Stimulated activated memory B cell treated with anti-CD40 and anti-IgM and Interleukin-4, amounts not matched to agents 10 μg/mL and 1 μg/mL and 100 μg/mL, for 72 hours (primary cell): ENCODE measurements around the gene SLC30A4.

Experiments used
- ATAC-seq: fragments of 150-1000 bp; cut with Tn5 transposase; 2 replicates; pipeline ENCODE4 v1.10.0; 2021
- H3K27ac Mint-ChIP-seq: one replicate; pipeline ENCODE4 v1.8.0; 2022; ENCODE audit warnings: mild to moderate bottlenecking, mixed read lengths
- H3K27me3 Mint-ChIP-seq: one replicate; pipeline ENCODE4 v1.8.0; 2022; ENCODE audit warnings: mixed read lengths
- H3K36me3 Mint-ChIP-seq: one replicate; pipeline ENCODE4 v1.8.0; 2022; ENCODE audit warnings: mixed read lengths
- H3K4me1 Mint-ChIP-seq: one replicate; pipeline ENCODE4 v1.8.0; 2022; ENCODE audit warnings: mixed read lengths
- H3K4me3 Mint-ChIP-seq: one replicate; pipeline ENCODE4 v1.8.0; 2022; ENCODE audit warnings: mild to moderate bottlenecking, moderate library complexity, mixed read lengths
- H3K9me3 Mint-ChIP-seq: one replicate; pipeline ENCODE4 v1.8.0; 2022; ENCODE audit warnings: mixed read lengths

The SLC30A4 gene

GRCh38 chr15:45449395-45449794, 73.2 kb downstream of the SLC30A4 start:
- Mint-ChIP-seq H3K27me3 (no peaks in the 10 kb centered on the region), H3K9me3 (no peaks in the 10 kb centered on the region), H3K4me1 (peaks cover 11% of the 10 kb centered on the region), H3K27ac (no peak overlapping the region), H3K4me3 (no peak overlapping the region), H3K36me3 (no peaks in the 10 kb centered on the region)
- no peak for ATAC-seq

DNA sequence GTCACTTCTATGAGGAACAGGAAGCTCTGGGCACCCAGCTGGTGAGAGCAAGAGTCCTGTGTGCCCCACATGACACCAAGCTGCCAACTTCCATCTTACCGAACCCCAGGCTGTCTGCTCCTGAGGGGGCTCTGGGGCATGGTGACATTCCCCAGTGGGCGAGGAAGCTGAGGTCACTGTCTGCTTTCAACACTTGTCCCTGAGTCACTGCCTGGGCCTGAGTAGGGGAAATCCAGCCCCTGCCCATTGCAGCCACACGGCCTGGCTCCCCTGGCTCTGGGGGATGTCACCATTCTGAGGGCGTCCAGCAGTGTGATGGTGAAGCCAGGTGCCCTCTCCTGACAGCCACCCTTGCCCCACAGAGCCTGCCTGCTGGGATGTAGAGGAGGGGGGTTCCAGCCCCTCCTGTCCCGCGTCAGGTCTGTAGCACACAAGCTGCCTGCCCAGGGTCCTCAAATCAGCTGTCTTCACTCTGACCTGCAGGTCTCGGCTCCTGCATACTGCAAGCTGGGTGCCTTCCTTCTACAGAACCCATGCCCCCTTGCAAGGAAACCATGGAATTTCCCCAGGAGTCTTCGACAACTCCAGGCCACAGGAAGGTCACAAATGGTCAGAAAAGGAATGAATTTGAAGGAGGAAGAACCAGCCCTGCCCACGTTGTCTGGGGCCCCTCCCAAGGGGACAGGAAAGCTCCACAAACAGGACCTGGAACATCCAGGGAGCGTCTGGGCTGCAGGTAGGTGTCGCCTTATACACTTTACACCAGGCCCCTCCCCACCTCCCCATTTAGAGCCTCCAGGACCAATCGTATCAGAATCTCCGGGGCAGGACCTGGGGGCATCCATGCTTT, 74.3 kb downstream of the SLC30A4 start:
- H3K36me3 Mint-ChIP-seq: no peaks in the 10 kb centered on the region
- peaks cover 6% of the 10 kb centered on the region for H3K4me1 Mint-ChIP-seq
- H3K27me3 Mint-ChIP-seq: no peaks in the 10 kb centered on the region
- H3K27ac Mint-ChIP-seq: no peak overlapping the region
- no peaks in the 10 kb centered on the region for H3K9me3 Mint-ChIP-seq
- no peak overlapping the region for H3K4me3 Mint-ChIP-seq
- ATAC-seq: no peak

DNA sequence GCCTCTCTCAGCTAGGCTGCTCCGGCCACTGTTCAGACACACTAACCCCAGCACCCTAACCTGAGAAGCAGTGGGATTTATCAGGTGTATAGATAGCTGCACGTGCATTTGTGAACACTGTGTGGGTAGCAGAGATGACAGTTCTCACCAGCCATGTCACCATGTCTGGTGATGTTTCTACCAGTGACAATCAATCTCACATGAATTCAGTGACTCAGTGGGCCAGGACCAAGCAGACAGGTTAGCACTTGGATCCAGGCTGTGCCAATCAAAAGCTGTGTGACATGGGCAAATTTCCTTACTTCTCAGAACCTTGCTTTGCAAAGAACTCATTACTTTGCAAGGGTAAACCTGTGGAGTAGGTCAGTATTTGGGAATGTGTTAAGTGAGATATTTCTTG, 78.9 kb downstream of the SLC30A4 start:
- Mint-ChIP-seq H3K27ac (no peak overlapping the region), H3K4me3 (no peak overlapping the region), H3K4me1 (peaks cover 6% of the 10 kb centered on the region), H3K9me3 (no peaks in the 10 kb centered on the region), H3K36me3 (no peaks in the 10 kb centered on the region), H3K27me3 (no peaks in the 10 kb centered on the region)
- ATAC-seq: peak; percentile 14

GRCh38 chr15:45442507-45443135, 79.9 kb downstream of the SLC30A4 start:
- Mint-ChIP-seq H3K27me3 (no peaks in the 10 kb centered on the region), H3K27ac (no peak overlapping the region), H3K4me1 (no peaks in the 10 kb centered on the region), H3K36me3 (no peaks in the 10 kb centered on the region), H3K4me3 (no peak overlapping the region), H3K9me3 (no peaks in the 10 kb centered on the region)
- no peak for ATAC-seq

DNA sequence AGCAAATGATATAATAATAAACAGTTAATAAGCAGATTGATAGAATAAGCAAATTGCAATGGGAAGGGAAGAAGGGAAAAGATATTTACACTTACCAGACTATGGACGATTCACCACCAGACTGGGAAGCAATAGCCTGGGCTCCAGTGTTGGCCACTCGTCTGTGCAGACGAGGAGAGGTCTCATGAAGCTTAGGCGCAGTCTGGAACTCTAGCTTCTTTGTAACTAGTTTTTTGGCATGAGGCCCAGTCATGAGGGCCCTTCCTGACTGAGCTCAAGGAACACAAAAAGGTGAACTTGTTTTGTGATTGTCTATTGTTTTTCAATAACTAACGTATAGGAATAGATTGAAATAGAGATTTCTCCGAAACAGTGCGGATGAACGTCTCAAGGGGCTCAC, 80.9 kb downstream of the SLC30A4 start:
- ATAC-seq: no peak
- H3K4me3 Mint-ChIP-seq: no peak overlapping the region
- no peaks in the 10 kb centered on the region for H3K27me3 Mint-ChIP-seq
- no peaks in the 10 kb centered on the region for H3K4me1 Mint-ChIP-seq
- no peaks in the 10 kb centered on the region for H3K9me3 Mint-ChIP-seq
- no peaks in the 10 kb centered on the region for H3K36me3 Mint-ChIP-seq
- no peak overlapping the region for H3K27ac Mint-ChIP-seq

- no peak overlapping the region for H3K27ac Mint-ChIP-seq
- no peak for ATAC-seq
- H3K4me1 Mint-ChIP-seq: no peaks in the 10 kb centered on the region
- H3K4me3 Mint-ChIP-seq: no peak overlapping the region
- no peaks in the 10 kb centered on the region for H3K36me3 Mint-ChIP-seq
- no peaks in the 10 kb centered on the region for H3K27me3 Mint-ChIP-seq
- H3K9me3 Mint-ChIP-seq: no peaks in the 10 kb centered on the region
Observed at GRCh38 chr15:45441036-45441435, 81.5 kb downstream of the SLC30A4 start.

DNA sequence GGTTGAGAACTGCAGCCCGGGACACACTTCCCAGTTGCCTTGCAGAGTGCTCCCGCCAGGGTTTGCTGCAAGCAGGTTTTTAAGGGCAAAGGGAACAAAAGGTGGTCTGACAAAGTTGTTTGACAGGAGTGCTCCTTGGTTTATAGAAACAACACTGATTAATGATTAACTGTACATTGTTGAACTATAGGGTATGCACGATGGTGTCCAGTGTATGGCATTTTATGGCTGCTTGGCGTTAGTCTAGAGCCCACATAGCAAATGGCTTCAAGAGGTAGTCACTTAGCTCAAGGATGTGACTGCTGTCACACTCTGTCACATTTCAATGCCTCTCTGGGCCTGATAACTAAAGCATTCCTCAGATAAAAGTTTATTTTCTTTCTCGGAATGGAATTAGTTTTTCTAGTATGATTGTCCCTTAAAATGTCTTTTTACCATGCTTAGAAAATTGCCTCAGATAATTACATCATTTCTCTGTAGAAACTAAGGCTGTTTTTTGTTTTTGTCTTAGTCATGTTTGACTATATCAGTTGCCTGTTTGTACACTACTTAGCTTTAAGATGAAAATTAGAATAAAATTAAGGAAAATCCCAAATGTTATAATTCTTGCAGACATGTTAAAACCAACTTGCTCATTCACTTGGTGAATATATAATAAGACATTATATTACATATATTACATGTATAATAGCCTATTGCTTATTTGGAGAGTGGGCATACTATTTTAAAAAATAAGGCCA, 82.9 kb downstream of the SLC30A4 start:
- Mint-ChIP-seq H3K27me3 (no peaks in the 10 kb centered on the region), H3K36me3 (no peaks in the 10 kb centered on the region), H3K9me3 (no peaks in the 10 kb centered on the region), H3K27ac (no peak overlapping the region), H3K4me1 (no peaks in the 10 kb centered on the region), H3K4me3 (no peak overlapping the region)
- no peak for ATAC-seq

- ATAC-seq: no peak
- no peaks in the 10 kb centered on the region for H3K4me1 Mint-ChIP-seq
- no peaks in the 10 kb centered on the region for H3K27me3 Mint-ChIP-seq
- no peak overlapping the region for H3K4me3 Mint-ChIP-seq
- H3K27ac Mint-ChIP-seq: no peak overlapping the region
- H3K9me3 Mint-ChIP-seq: no peaks in the 10 kb centered on the region
- H3K36me3 Mint-ChIP-seq: no peaks in the 10 kb centered on the region
Observed at GRCh38 chr15:45435124-45435903, 87.2 kb downstream of the SLC30A4 start.

DNA sequence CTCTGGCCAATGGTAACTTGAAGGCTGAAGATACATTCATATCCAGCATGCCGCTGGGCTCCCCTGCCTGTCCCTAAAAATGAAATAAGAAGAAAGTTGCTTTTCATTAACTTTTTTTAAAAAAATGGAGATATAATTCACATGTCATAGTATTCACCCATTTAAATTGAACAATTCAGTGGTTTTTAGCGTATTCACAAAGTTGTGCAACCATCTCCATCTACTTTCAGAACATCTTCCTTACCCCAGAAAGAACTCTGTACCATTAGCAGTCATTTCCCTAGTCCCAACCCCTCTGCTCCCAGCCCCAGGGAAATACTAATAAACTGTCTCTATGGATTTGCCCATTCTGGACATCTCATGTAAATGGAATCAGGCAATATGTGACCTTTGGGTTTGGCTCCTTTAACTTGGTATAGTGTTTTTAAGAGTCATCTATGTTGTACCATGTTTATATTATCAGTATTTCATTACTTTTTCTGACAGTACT, 88.4 kb downstream of the SLC30A4 start:
- H3K4me3 Mint-ChIP-seq: no peak overlapping the region
- no peak overlapping the region for H3K27ac Mint-ChIP-seq
- H3K36me3 Mint-ChIP-seq: no peaks in the 10 kb centered on the region
- no peaks in the 10 kb centered on the region for H3K9me3 Mint-ChIP-seq
- ATAC-seq: no peak
- H3K27me3 Mint-ChIP-seq: no peaks in the 10 kb centered on the region
- H3K4me1 Mint-ChIP-seq: no peaks in the 10 kb centered on the region

- H3K27ac Mint-ChIP-seq: no peak overlapping the region
- no peaks in the 10 kb centered on the region for H3K9me3 Mint-ChIP-seq
- no peaks in the 10 kb centered on the region for H3K36me3 Mint-ChIP-seq
- H3K4me1 Mint-ChIP-seq: no peaks in the 10 kb centered on the region
- no peaks in the 10 kb centered on the region for H3K27me3 Mint-ChIP-seq
- no peak for ATAC-seq
- H3K4me3 Mint-ChIP-seq: no peak overlapping the region
Observed at GRCh38 chr15:45431511-45431910, 91.0 kb downstream of the SLC30A4 start.

GRCh38 chr15:45429941-45430792, 92.4 kb downstream of the SLC30A4 start:
- no peaks in the 10 kb centered on the region for H3K27me3 Mint-ChIP-seq
- ATAC-seq: peak; percentile 87
- peak overlapping the region; percentile 38 for H3K4me3 Mint-ChIP-seq
- no peaks in the 10 kb centered on the region for H3K9me3 Mint-ChIP-seq
- no peak overlapping the region for H3K27ac Mint-ChIP-seq
- no peaks in the 10 kb centered on the region for H3K4me1 Mint-ChIP-seq
- H3K36me3 Mint-ChIP-seq: no peaks in the 10 kb centered on the region
